Measurements from ENCODE around the gene ADAMTS2. TPM values are rescaled to one million over a fixed set of nuclear protein-coding genes. Genes with fewer than 3 reads are reported as not detected.
A peak's percentile ranks its signal among the peaks of the same experiment; 100 is the strongest.

Gene ADAMTS2
- total RNA-seq, 6 experiments from 2014 or later = 31.5 to 38.4 (median 34.1) TPM

DNA sequence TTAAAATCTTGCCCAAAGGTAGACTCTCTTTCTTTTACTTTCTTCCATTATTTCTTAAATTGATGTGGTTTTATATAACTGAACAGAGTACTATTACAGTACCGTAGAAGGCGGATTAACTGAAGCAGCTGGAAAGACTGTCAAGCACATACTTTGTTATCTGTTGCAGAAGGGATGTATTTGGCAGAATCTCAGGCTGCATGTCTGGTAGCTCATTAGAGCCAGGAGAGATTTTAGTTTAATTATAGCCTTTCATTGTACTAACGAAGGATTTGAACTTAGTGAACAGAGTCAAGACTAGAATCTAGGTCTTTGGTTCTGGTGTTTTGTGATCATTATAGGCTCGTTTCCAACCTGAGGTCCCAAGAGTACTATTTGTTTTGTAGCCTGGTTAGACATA is 264.5 kb downstream of the ADAMTS2 start:
- no peak overlapping the region for H3K4me3 Mint-ChIP-seq
- DNase-seq = no peak
- no peak overlapping the region for H3K27ac Mint-ChIP-seq
- peaks cover 98% of the 10 kb centered on the region for H3K9me3 Mint-ChIP-seq
- TF ChIP-seq, protein P1, sequence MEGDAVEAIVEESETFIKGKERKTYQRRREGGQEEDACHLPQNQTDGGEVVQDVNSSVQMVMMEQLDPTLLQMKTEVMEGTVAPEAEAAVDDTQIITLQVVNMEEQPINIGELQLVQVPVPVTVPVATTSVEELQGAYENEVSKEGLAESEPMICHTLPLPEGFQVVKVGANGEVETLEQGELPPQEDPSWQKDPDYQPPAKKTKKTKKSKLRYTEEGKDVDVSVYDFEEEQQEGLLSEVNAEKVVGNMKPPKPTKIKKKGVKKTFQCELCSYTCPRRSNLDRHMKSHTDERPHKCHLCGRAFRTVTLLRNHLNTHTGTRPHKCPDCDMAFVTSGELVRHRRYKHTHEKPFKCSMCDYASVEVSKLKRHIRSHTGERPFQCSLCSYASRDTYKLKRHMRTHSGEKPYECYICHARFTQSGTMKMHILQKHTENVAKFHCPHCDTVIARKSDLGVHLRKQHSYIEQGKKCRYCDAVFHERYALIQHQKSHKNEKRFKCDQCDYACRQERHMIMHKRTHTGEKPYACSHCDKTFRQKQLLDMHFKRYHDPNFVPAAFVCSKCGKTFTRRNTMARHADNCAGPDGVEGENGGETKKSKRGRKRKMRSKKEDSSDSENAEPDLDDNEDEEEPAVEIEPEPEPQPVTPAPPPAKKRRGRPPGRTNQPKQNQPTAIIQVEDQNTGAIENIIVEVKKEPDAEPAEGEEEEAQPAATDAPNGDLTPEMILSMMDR (IDR thresholded peaks at IDR 0.05) = no peak
- peaks cover 83% of the 10 kb centered on the region for H3K36me3 Mint-ChIP-seq (ENCODE audit: low read depth)
- peaks cover 4% of the 10 kb centered on the region; the same call in 1 of the 2 replicates for H3K27me3 Mint-ChIP-seq (ENCODE audit: insufficient read depth)
- no peaks in the 10 kb centered on the region for H3K4me1 Mint-ChIP-seq (ENCODE audit: low read depth)

DNA sequence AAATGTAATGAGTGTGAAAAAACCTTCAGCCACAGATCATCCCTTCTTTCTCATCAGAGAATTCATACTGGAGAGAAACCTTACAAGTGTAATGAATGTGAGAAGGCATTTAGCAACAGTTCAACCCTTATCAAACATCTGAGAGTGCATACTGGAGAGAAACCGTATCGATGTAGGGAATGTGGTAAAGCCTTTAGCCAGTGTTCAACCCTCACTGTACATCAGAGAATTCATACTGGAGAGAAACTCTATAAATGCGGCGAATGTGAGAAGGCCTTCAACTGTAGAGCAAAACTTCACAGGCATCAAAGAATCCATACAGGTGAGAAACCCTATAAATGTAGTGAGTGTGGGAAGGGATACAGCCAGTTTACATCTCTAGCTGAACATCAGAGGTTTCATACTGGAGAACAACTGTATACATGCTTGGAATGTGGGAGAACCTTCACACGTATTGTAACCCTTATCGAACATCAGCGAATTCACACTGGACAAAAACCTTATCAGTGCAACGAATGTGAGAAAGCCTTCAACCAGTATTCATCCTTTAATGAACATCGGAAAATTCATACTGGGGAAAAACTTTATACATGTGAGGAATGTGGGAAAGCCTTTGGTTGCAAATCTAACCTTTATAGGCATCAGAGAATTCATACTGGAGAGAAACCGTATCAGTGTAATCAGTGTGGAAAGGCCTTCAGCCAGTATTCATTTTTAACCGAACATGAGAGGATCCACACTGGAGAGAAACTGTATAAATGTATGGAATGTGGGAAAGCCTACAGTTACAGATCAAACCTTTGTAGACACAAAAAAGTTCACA is 265.9 kb downstream of the ADAMTS2 start:
- H3K4me1 Mint-ChIP-seq (ENCODE audit: low read depth) = no peaks in the 10 kb centered on the region
- no peak overlapping the region for H3K4me3 Mint-ChIP-seq
- peaks cover 84% of the 10 kb centered on the region for H3K36me3 Mint-ChIP-seq (ENCODE audit: low read depth)
- peaks cover 2% of the 10 kb centered on the region; the same call in 1 of the 2 replicates for H3K27me3 Mint-ChIP-seq (ENCODE audit: insufficient read depth)
- no peak for DNase-seq
- H3K27ac Mint-ChIP-seq = no peak overlapping the region
- peaks cover 98% of the 10 kb centered on the region for H3K9me3 Mint-ChIP-seq
- TF ChIP-seq, protein P1 (IDR thresholded peaks at IDR 0.05) = no peak

DNA sequence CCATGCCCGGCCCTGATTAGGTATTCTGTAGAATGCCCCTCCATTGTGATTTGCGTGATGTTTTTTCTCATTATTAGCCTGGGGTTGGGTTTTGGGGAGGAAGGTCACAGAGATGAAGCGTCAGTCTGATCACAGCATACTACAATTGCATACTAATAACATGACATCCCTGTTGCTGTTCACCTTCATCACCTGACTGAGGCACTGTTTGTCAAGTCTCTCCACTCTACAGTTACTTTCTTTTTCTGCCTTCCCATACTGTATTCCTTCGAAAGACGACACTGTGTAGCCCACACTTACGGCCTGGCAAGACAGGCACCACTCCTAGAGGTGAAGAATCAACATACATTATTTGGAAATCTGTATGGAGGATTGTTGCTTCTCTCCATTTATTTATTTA is 279.6 kb downstream of the ADAMTS2 start:
- H3K27ac Mint-ChIP-seq = no peak overlapping the region
- DNase-seq = no peak
- peaks cover 78% of the 10 kb centered on the region for H3K9me3 Mint-ChIP-seq
- H3K27me3 Mint-ChIP-seq (ENCODE audit: insufficient read depth) = no peaks in the 10 kb centered on the region
- H3K36me3 Mint-ChIP-seq (ENCODE audit: low read depth) = peaks cover 94% of the 10 kb centered on the region
- no peak overlapping the region for H3K4me3 Mint-ChIP-seq
- TF ChIP-seq, protein P1 (IDR thresholded peaks at IDR 0.05) = no peak
- H3K4me1 Mint-ChIP-seq (ENCODE audit: low read depth) = peaks cover 10% of the 10 kb centered on the region; the same call in 1 of the 2 replicates

DNA sequence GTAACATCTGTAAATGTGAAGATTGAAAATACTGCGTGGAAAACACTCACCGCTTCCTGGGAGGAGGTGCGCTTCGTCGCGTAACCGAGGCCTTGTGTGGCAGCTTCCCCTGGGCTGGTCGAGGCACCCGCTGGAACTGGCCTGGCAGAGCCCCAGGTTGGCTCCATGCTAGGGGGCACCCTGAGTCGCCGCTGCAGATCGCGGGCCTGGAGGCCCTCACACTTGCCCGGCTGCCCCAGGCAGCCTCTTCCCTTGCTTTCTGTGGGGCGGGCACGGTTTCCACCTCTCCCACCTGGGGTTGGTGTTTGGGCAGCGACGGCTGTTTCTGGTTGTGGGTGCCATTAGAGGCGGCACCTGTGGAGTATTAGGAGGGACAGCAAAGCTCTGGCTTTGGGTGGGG is 284.2 kb downstream of the ADAMTS2 start:
- Mint-ChIP-seq H3K27me3 (ENCODE audit: insufficient read depth) (no peaks in the 10 kb centered on the region; the same call in 1 of the 2 replicates), H3K4me1 (ENCODE audit: low read depth) (peaks cover 20% of the 10 kb centered on the region; the same call in 1 of the 2 replicates), H3K9me3 (peaks cover 49% of the 10 kb centered on the region), H3K4me3 (peak overlapping the region; percentile 93), H3K27ac (no peak overlapping the region), H3K36me3 (ENCODE audit: low read depth) (peaks cover 54% of the 10 kb centered on the region)
- TF ChIP-seq, protein P1 (IDR thresholded peaks at IDR 0.05) = no peak
- no peak for DNase-seq

Other genes starting within 250 kb of the ADAMTS2 start
- gene RUFY1, start 205.1 kb upstream of the ADAMTS2 start, total RNA-seq (2021; fragmentation: NEBNext Ultra II Directional; extraction: Animal tissue kit (Norgen Biotek cat#: 25700)) = 10 to 100 TPM; 34.3 to 37.2 (median 36.0) TPM